DOHH2 (cell line): ENCODE measurements around the gene DISC1.

Experiments used
- EZH2phosphoT487 ChIP-seq: fragments of 200-600 bp; sonication (generic); IDR thresholded peaks from 2 replicates; pipeline ENCODE4 v1.6.1; 2017; ENCODE audit warnings: borderline replicate concordance, mild to moderate bottlenecking, antibody characterized with exemption, low read length, moderate library complexity, mixed read lengths
- TF ChIP-seq, protein P1 (sequence below): fragments of 200-600 bp; sonication (generic); IDR thresholded peaks from one replicate; pipeline ENCODE4 v1.5.1; 2014; ENCODE audit warnings: antibody characterized with exemption, mild to moderate bottlenecking, low read depth, low read length; ENCODE audit not compliant: poor library complexity, severe bottlenecking

DNA sequence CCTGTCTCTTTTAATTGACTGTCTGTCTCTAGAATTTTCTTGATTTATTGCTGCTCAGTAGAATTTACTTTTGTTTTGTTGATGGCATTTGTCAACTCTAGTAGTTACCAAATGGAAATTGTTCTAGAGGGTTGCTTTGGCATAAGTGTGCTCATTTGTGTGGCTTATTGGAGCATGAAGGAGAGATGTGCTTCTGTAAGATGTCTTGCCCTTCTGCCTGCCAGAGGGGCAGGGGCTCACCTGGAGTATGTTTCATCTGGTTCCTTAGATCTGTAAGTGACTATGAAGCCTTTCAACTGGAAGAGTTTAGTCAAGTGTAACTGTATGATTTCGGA, 345.5 kb downstream of the DISC1 start:
- TF ChIP-seq, protein P1, sequence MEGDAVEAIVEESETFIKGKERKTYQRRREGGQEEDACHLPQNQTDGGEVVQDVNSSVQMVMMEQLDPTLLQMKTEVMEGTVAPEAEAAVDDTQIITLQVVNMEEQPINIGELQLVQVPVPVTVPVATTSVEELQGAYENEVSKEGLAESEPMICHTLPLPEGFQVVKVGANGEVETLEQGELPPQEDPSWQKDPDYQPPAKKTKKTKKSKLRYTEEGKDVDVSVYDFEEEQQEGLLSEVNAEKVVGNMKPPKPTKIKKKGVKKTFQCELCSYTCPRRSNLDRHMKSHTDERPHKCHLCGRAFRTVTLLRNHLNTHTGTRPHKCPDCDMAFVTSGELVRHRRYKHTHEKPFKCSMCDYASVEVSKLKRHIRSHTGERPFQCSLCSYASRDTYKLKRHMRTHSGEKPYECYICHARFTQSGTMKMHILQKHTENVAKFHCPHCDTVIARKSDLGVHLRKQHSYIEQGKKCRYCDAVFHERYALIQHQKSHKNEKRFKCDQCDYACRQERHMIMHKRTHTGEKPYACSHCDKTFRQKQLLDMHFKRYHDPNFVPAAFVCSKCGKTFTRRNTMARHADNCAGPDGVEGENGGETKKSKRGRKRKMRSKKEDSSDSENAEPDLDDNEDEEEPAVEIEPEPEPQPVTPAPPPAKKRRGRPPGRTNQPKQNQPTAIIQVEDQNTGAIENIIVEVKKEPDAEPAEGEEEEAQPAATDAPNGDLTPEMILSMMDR: no peak
- no peak for TF ChIP-seq EZH2phosphoT487
